NCI-H2227 (cell line): ENCODE measurements around the gene MSMP.

Experiments
- DNase-seq: peaks from one replicate; lab custom pipeline; 2025; ENCODE audit not compliant: unreplicated experiment; lab: John Stamatoyannopoulos, UW

Gene MSMP

DNA sequence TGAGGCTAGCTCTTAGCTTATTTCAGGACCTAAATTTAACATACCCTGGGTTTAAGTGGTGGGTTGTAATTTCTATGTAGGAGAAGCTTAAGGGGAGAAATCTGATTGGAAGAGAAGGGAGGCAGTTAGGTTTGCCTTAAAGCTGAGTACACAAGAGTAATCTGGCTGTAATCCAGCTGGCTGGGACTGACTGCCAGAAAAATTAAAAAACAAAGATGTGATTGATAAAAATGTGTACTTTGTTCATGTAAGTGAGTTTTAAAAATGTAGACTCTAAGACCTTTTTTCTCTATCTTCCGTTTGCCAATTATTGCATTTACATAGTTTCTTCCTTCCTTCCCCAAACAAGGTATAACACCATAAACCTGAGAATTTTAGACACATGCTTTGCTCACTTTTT is 17.5 kb upstream of the MSMP start:
- DNase-seq, result no peak

- DNase-seq, result no peak
Observed at GRCh38 chr9:35771075-35771433, 17.0 kb upstream of the MSMP start.

DNA sequence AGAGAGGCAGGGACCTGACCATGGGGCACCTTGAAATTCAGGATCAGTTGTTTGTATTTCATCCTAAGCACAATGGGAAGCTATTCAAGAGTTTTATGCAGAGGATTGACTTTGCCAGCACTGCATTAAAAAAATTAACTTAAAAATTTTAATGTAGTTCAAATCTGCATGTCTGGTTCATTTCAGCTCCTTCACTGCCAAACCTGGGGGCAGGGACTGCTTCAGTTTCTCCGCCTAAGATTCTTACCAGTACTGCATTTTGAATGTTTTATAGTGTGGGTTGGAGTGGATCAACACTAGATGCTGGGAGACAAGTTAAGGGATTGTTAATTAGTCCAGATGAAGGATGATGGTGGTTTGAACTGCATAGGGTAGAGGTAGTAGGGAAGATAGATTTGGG is 15.7 kb upstream of the MSMP start:
- DNase-seq, result no peak

DNA sequence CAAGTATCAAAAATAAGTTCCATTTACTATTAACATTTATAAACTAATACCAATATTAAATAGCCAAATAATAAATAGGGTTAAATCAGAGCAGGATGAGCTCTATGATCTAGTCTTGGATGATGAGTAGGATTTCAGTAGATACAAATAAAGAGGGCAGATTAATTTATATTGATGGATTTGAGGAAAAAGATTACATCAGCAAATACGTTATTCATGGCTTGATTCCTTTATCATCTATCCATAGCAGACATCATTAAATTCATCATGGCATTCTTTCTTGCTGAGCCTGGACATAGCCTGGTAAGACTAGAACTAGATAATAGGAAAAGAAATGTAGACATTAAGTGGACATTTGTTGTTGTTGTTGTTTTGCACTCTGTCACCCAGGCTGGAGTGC is 13.4 kb upstream of the MSMP start:
- DNase-seq, result no peak

DNA sequence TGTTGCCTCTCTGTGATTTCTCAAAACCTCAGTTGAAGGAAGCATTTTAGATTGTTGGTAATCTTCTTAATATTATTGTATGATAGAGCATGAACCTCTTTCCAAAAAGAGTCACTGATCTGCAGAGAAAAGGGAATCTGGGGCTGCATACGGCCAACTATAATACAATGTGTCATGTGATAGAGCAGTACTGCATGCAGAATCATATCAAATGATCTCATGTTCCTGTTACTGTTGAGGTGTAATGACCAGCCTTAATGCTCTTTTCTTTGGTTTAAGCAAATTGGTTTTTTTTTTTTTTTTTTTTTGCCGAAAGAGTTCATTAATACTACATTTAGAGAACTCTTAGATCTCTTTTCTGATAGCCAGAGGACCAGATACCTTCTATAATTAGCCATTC is 12.9 kb upstream of the MSMP start:
- DNase-seq, result no peak

DNA sequence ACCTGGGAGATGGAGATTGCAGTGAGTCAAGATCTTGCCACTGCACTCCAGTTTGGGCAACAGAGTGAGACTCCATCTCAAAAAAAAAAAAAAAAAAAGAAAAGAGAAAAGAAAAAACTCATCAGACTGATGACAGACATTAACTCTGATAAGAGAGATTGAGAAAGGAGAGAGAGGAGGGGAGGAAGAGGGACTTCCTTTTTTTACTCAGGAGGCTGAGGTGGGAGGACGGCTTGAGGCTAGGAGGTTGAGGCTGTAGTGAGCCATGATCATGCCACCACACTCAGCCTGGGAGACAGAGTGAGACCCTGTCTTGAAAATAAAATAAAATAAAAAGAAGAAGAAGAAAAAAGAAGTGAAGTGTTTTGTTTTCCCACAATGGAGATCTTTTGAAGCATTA is 9.7 kb upstream of the MSMP start:
- no peak for DNase-seq

GRCh38 chr9:35763181-35763580 is 9.1 kb upstream of the MSMP start:
- DNase-seq, result no peak

DNA sequence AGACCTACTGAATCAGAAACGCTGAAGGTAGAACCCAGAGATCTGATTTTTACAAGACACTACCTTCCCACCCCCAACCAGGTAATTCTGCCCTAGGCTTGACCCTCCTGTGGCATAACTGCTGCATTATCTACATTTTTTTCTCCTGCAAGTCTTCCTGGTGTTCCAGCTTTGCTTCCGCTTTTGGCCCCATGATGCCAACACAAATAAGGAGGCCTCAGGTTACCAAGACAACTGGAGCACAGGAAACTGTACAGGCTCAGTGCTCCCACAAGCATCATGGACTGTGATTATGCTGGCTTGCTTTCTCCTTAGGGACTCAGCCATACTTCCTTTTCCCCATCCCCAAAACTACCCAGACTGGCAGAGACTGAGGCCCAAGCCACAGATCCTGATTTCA is 6.6 kb upstream of the MSMP start:
- DNase-seq, result no peak

- DNase-seq, result no peak
Observed at GRCh38 chr9:35759795-35760194, 5.7 kb upstream of the MSMP start.

DNA sequence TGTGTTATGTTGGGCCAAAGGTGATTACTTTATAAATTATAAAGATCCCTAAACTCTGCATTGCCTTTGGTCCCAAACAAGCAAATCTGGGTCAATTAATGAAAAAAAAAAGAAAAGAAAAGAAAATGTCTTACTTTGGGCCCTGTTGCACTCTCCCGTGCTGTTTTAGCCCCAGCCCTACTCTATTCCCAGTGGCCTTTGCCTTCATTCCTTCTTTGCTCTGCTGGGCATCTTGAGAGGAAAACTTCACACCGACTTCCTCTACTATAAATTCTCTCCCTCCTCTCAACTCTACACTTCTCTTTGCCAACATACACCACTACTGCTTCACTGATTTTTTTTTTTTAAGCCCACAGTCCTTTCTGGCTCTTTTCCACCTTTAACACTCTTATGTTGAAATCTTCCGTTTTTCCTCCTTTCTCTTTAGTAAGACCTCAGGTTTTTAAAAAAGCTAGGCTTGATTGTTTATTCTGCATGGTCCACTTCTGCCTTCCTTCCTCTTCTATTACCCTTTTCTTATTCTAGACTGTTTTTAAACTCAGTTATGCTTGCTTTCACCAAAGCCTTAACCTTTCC is 4.5 kb upstream of the MSMP start:
- no peak for DNase-seq

DNA sequence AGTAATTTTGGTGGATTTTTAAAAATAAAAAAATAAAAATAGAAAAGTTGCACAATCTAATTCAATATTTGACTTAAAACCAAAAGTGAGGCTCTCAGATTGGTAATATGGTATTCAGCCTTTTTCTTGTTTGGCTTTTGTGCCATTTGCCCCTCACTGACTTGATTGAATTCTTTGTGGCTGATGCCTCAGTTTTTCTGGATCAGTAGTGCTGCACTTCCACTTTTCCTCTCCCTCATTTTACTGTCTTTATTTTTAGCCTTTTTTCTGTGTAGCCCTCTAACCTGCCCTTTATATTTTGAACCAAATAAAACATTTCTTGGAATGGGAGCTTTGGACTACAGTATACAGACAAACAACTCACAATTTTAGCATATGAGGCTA is 3.8 kb upstream of the MSMP start:
- DNase-seq, result no peak

DNA sequence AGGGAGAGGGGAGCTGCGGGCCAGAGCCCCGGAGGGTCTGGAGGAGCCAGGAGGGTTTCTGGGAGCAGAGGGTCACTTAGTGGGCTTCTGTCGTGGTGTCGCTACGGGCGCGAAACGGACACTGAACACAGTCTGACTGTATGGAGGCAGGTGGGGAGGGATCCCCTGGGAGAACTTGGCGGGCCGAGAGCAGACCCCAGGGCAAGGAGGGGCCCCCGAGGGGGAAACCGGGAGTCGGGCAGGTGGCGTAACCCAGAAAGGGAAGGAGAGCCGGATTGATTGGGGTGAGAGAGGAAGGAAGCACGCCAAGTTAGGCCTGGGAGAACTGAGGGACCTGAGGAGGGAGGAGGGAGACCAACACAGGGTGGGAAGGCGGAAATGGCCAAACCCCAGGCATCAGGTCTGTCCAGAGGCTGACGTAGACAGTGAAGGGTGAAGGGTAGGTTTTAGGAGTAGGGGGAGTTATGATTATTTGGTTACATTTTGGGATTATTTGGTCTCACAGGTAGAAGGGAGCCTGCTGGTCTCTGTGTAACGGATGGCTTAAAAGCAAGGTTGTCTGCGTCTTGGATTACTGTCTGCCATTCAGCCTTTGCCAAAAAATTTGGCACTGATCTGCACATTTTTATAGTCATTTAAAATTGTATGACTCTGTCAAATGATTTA is 3.3 kb upstream of the MSMP start:
- DNase-seq, result peak; percentile 43

DNA sequence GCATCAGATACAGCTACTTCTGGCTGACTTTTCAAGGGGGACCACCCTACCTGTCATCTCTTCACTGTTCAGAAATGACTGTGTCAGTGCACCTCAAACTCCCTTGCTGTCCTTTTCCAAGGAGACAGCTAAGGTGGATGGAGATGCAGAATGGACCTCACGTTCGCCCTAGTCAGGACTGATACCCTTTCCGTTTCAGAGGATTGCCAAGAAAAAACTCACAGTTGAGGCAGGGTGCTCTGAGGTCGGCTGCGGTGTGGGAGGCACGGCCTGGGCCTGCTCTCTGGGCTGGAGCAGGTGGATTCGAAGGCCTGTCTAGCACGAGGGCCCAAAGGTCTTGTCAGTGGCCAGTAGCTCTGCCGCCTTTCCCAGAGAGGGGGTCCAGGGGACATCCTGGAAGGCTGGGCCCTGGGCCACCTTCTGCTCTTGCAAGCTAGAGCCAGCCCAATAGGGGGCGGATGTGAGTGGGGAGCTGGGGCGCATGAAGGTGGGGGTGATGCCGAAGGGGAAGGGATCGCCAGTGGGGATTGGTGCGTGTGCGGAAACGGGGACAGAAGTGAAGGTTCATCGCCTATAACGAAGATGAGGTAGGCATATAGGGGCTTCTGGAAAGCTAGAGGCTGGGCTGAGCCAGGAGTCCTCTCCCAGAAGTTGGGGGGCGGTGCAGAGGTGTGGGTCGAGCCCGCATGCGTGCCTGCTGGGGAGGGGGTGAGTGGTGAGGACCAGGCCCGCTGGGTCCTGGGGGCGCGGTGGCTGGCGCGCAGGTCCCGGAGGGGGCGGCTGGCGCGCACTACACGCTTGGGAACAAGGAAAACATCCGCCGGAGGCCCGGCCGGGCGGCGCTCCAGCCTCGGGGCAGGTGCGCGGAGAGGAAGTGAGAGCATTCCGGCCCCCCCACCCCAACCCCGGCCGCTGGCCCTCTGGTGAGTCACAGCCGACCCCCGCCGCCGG is 2.5 kb upstream of the MSMP start:
- DNase-seq, result peak; percentile 58

DNA sequence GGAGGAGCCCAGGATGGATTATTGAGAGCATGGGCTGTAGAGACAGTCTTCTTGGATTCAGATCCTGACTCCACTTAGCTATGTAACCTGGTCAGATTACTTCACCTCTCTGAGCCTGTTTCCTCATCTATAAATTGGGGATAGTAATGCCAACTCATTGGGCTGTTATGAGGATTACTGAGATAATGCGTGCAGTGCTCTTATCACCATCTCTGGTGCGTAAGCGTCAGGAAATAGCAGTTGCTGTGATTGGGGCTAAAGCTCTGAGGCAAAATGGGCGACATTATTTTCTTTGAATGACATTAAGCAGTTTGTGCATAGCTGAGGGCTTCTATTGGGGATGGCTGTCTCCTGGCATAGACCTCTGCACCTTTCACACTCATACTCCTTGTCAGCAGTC is 995 bp upstream of the MSMP start:
- no peak for DNase-seq

GRCh38 chr9:35753466-35753865 is 610 bp downstream of the MSMP start:
- DNase-seq, result no peak

DNA sequence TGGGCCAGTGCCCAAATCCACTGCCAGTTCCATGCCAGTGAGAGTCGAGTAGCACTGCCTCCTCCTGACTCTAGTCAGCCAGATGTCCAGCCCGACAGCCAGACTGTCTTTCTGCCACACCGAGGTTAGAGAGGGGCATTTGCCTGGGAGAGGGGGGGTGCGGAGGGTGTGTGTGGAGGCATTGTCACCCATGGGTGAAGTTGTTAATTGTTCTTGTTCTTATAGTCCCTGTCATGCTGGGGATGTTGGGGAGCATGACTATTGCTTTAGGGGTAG is 3.9 kb downstream of the MSMP start:
- no peak for DNase-seq

DNA sequence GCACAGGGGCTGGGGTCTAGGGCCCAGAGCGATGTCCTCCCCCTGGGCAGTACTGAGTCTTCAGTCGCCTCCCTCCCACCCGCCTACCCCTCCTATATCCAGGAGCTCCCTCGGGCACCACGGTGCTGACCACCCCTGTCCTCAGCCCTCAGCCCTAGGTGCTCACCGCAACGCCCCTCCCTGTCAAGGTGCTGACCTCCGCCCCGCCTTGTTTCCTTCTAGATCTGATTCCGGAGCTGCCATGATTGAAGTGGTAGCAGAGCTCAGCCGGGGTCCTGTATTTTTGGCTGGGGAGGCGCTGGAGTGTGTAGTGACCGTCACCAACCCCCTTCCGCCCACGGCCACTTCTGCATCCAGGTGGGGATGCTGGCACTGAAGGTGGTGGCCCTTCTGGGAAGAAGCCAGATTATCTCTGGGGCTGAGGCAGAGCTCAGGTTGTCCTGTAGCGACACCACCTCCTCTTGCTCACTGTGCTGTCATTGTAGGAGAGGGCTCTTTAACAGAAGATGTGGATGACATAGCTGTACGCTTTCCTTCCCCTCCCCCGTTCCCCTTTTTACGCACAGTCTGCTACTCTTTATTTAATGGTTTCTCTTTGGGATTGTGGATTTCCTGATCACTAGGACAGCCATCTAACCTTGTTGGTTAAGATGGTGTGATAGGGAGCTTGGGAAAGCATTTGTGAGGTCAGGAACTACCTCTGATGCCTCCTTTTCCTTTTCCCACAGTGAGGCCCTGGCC is 4.4 kb downstream of the MSMP start:
- no peak for DNase-seq

- DNase-seq, result peak; percentile 72
Observed at GRCh38 chr9:35748858-35749514, 5.1 kb downstream of the MSMP start, which contains the start of the genes GBA2 and RGP1. TSS of gene GBA2 (minus strand) at chr9:35749228. CDS start at chr9:35748704, 524 bp downstream. TSS of gene RGP1 (plus strand) at chr9:35749287. CDS start at chr9:35749756, 469 bp downstream.

DNA sequence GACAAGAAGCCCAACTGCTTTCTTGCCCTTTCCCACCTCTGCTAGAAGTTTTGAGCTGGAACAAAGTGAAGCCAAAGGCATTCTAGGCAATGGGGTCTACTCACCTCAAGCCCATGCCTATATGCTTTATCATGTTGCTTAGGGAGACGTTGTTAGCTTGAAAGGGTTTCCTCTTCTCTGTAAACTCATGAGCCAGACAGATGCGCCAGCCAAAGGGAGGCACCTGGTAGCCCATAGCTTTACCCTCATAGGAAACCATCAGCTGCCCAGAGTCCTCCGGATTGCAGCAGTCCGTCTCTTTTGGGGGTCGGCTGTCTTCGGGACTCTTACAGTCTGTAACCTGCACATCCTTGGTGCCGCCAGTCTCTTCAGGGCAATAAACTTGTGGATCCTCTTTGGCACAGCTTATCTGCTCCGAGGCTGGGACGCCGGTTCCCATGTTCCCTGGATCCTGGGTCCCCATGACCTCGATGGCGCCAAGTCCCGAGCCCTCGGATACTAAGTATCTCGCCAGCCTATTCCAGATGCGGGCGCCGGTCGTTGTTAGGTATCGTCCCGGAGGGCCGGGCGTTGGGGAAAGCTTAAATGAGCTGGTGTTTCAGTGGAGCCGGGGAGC is 5.7 kb downstream of the MSMP start:
- DNase-seq, result no peak

- no peak for DNase-seq
Observed at GRCh38 chr9:35746583-35746982, 7.5 kb downstream of the MSMP start.

DNA sequence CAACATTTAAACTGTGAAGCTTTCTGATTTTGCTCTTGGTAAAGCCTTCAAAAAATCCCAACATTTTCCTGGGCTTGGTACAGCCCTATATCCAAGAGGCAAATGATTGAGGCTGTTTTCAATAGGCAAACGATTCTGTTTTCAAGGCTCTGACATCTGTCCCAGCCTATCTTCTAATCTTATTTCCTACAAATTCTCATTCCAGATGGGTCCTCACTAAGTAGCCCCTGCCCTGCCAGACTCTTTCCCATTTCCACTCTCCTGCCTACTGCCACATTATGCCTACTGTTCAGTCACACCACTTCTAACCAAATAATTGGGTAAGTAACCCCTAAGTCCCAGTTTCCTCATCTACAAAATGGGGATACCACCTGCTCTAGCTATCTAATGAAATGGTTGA is 8.5 kb downstream of the MSMP start:
- DNase-seq, result no peak
